ENCODE data around the gene RHPN2.
A peak's percentile ranks its signal among the peaks of the same experiment; 100 is the strongest.
"Not testable (repeated sequence)": the region's sequence is repeated elsewhere in the genome, so short reads cannot be mapped to it uniquely, and the experiment has no call there.

Gene RHPN2

GRCh38 chr19:33047422-33047821, 17.3 kb downstream of the RHPN2 start:
- Histone ChIP-seq H3K9me3 (ENCODE audit: control insufficient read depth, insufficient read depth, low read length) (no peaks in the 10 kb centered on the region), H3K36me3 (ENCODE audit: control insufficient read depth, insufficient read depth, low read length) (peaks cover 6% of the 10 kb centered on the region; the same call in 1 of the 2 replicates), H3K4me3 (ENCODE audit: low read depth, low read length) (no peak overlapping the region), H3K27me3 (ENCODE audit: control insufficient read depth, insufficient read depth, low read length) (no peaks in the 10 kb centered on the region), H3K27ac (ENCODE audit: low read depth, low read length) (peak overlapping the region; percentile 12), H3K9ac (ENCODE audit: low read depth, low read length) (no peak overlapping the region), H3K4me1 (ENCODE audit: control insufficient read depth, insufficient read depth, low read length) (no peaks in the 10 kb centered on the region)

GRCh38 chr19:33041828-33042160, 22.9 kb downstream of the RHPN2 start:
- H3K36me3 ChIP-seq (ENCODE audit: control insufficient read depth, insufficient read depth, low read length); H3K9me3 ChIP-seq (ENCODE audit: control insufficient read depth, insufficient read depth, low read length); H3K9ac ChIP-seq (ENCODE audit: low read depth, low read length); H3K27me3 ChIP-seq (ENCODE audit: control insufficient read depth, insufficient read depth, low read length); H3K4me3 ChIP-seq (ENCODE audit: low read depth, low read length): not testable (repeated sequence)
- H3K27ac ChIP-seq (ENCODE audit: low read depth, low read length), result peak overlapping the region; percentile 72
- H3K4me1 ChIP-seq (ENCODE audit: control insufficient read depth, insufficient read depth, low read length), result peaks cover 10% of the 10 kb centered on the region

GRCh38 chr19:33040994-33041827, 23.5 kb downstream of the RHPN2 start:
- H3K27me3 ChIP-seq (ENCODE audit: control insufficient read depth, insufficient read depth, low read length), result no peaks in the 10 kb centered on the region
- no peak overlapping the region for H3K4me3 ChIP-seq (ENCODE audit: low read depth, low read length)
- H3K36me3 ChIP-seq (ENCODE audit: control insufficient read depth, insufficient read depth, low read length), result peaks cover 4% of the 10 kb centered on the region; the same call in 1 of the 2 replicates
- no peaks in the 10 kb centered on the region; the same call in 1 of the 2 replicates for H3K9me3 ChIP-seq (ENCODE audit: control insufficient read depth, insufficient read depth, low read length)
- H3K4me1 ChIP-seq (ENCODE audit: control insufficient read depth, insufficient read depth, low read length), result peaks cover 10% of the 10 kb centered on the region
- H3K27ac ChIP-seq (ENCODE audit: low read depth, low read length), result peak overlapping the region; percentile 72
- H3K9ac ChIP-seq (ENCODE audit: low read depth, low read length), result no peak overlapping the region

GRCh38 chr19:33039815-33040214, 24.9 kb downstream of the RHPN2 start:
- Histone ChIP-seq H3K9ac (ENCODE audit: low read depth, low read length) (no peak overlapping the region), H3K27ac (ENCODE audit: low read depth, low read length) (no peak overlapping the region)

GRCh38 chr19:33039108-33039599, 25.5 kb downstream of the RHPN2 start:
- H3K4me3 ChIP-seq (ENCODE audit: low read depth, low read length), result no peak overlapping the region
- H3K27me3 ChIP-seq (ENCODE audit: control insufficient read depth, insufficient read depth, low read length), result no peaks in the 10 kb centered on the region
- H3K4me1 ChIP-seq (ENCODE audit: control insufficient read depth, insufficient read depth, low read length), result peaks cover 10% of the 10 kb centered on the region
- H3K9ac ChIP-seq (ENCODE audit: low read depth, low read length), result no peak overlapping the region
- H3K27ac ChIP-seq (ENCODE audit: low read depth, low read length), result no peak overlapping the region
- H3K9me3 ChIP-seq (ENCODE audit: control insufficient read depth, insufficient read depth, low read length), result no peaks in the 10 kb centered on the region; the same call in 1 of the 2 replicates
- peaks cover 10% of the 10 kb centered on the region for H3K36me3 ChIP-seq (ENCODE audit: control insufficient read depth, insufficient read depth, low read length)

More at GRCh38 chr19:33039815-33040214, 24.9 kb downstream of the RHPN2 start:
- H3K4me1 ChIP-seq (ENCODE audit: control insufficient read depth, insufficient read depth, low read length), result peaks cover 10% of the 10 kb centered on the region
- H3K27me3 ChIP-seq (ENCODE audit: control insufficient read depth, insufficient read depth, low read length), result no peaks in the 10 kb centered on the region
- no peaks in the 10 kb centered on the region; the same call in 1 of the 2 replicates for H3K9me3 ChIP-seq (ENCODE audit: control insufficient read depth, insufficient read depth, low read length)
- H3K36me3 ChIP-seq (ENCODE audit: control insufficient read depth, insufficient read depth, low read length), result peaks cover 10% of the 10 kb centered on the region
- H3K4me3 ChIP-seq (ENCODE audit: low read depth, low read length), result no peak overlapping the region

- H3K9ac ChIP-seq (ENCODE audit: low read depth, low read length); H3K36me3 ChIP-seq (ENCODE audit: control insufficient read depth, insufficient read depth, low read length); H3K27me3 ChIP-seq (ENCODE audit: control insufficient read depth, insufficient read depth, low read length); H3K27ac ChIP-seq (ENCODE audit: low read depth, low read length); H3K4me3 ChIP-seq (ENCODE audit: low read depth, low read length); H3K9me3 ChIP-seq (ENCODE audit: control insufficient read depth, insufficient read depth, low read length): not testable (repeated sequence)
- peaks cover 19% of the 10 kb centered on the region for H3K4me1 ChIP-seq (ENCODE audit: control insufficient read depth, insufficient read depth, low read length)
Measured at GRCh38 chr19:33037168-33038025, 27.3 kb downstream of the RHPN2 start.

GRCh38 chr19:33036370-33037167, 28.1 kb downstream of the RHPN2 start:
- not testable (repeated sequence) for H3K9me3 ChIP-seq (ENCODE audit: control insufficient read depth, insufficient read depth, low read length); H3K4me3 ChIP-seq (ENCODE audit: low read depth, low read length); H3K9ac ChIP-seq (ENCODE audit: low read depth, low read length); H3K27ac ChIP-seq (ENCODE audit: low read depth, low read length); H3K27me3 ChIP-seq (ENCODE audit: control insufficient read depth, insufficient read depth, low read length); H3K36me3 ChIP-seq (ENCODE audit: control insufficient read depth, insufficient read depth, low read length)
- peaks cover 21% of the 10 kb centered on the region for H3K4me1 ChIP-seq (ENCODE audit: control insufficient read depth, insufficient read depth, low read length)

- no peak overlapping the region for H3K9ac ChIP-seq (ENCODE audit: low read depth, low read length)
- peaks cover 5% of the 10 kb centered on the region; the same call in 1 of the 2 replicates for H3K36me3 ChIP-seq (ENCODE audit: control insufficient read depth, insufficient read depth, low read length)
- no peak overlapping the region for H3K4me3 ChIP-seq (ENCODE audit: low read depth, low read length)
- no peaks in the 10 kb centered on the region; the same call in 1 of the 2 replicates for H3K9me3 ChIP-seq (ENCODE audit: control insufficient read depth, insufficient read depth, low read length)
- peaks cover 12% of the 10 kb centered on the region; the same call in 1 of the 2 replicates for H3K4me1 ChIP-seq (ENCODE audit: control insufficient read depth, insufficient read depth, low read length)
- no peaks in the 10 kb centered on the region for H3K27me3 ChIP-seq (ENCODE audit: control insufficient read depth, insufficient read depth, low read length)
- H3K27ac ChIP-seq (ENCODE audit: low read depth, low read length), result no peak overlapping the region
Measured at GRCh38 chr19:33035461-33035860, 29.2 kb downstream of the RHPN2 start.

- Histone ChIP-seq H3K36me3 (ENCODE audit: control insufficient read depth, insufficient read depth, low read length) (peaks cover 5% of the 10 kb centered on the region; the same call in 1 of the 2 replicates), H3K4me1 (ENCODE audit: control insufficient read depth, insufficient read depth, low read length) (peaks cover 12% of the 10 kb centered on the region; the same call in 1 of the 2 replicates), H3K27ac (ENCODE audit: low read depth, low read length) (peak overlapping the region; percentile 93), H3K4me3 (ENCODE audit: low read depth, low read length) (peak overlapping the region; percentile 20), H3K27me3 (ENCODE audit: control insufficient read depth, insufficient read depth, low read length) (no peaks in the 10 kb centered on the region), H3K9ac (ENCODE audit: low read depth, low read length) (no peak overlapping the region), H3K9me3 (ENCODE audit: control insufficient read depth, insufficient read depth, low read length) (peaks cover 8% of the 10 kb centered on the region)
Measured at GRCh38 chr19:33032218-33032781, 32.4 kb downstream of the RHPN2 start.

- H3K9me3 ChIP-seq (ENCODE audit: control insufficient read depth, insufficient read depth, low read length), result peaks cover 8% of the 10 kb centered on the region
- no peak overlapping the region for H3K4me3 ChIP-seq (ENCODE audit: low read depth, low read length)
- H3K36me3 ChIP-seq (ENCODE audit: control insufficient read depth, insufficient read depth, low read length), result no peaks in the 10 kb centered on the region
- H3K4me1 ChIP-seq (ENCODE audit: control insufficient read depth, insufficient read depth, low read length), result peaks cover 12% of the 10 kb centered on the region; the same call in 1 of the 2 replicates
- H3K27ac ChIP-seq (ENCODE audit: low read depth, low read length), result no peak overlapping the region
- no peak overlapping the region for H3K9ac ChIP-seq (ENCODE audit: low read depth, low read length)
- H3K27me3 ChIP-seq (ENCODE audit: control insufficient read depth, insufficient read depth, low read length), result no peaks in the 10 kb centered on the region
Measured at GRCh38 chr19:33029746-33030303, 34.9 kb downstream of the RHPN2 start.
